Stomach (tissue), 4 donors: Measurements from ENCODE around the gene KTN1.

Experiments
- EP300 ChIP-seq: sonication (generic); formaldehyde crosslinking; IDR thresholded peaks from one replicate; pipeline ENCODE4 v1.6.1; 2017; ENCODE audit warnings: antibody characterized with exemption
- TF ChIP-seq, protein P1 (sequence below), 7 experiments: fragments of 450-650 bp in 4 of 7; fragments of 200-600 bp in 3 of 7; sonication (generic) in 3 of 7; IDR thresholded peaks; one replicate each; pipeline ENCODE4 v1.5.1; 2016 to 2019; ENCODE audit warnings: antibody characterized with exemption in 7 of 7, control low read depth in 2 of 7, mild to moderate bottlenecking in 1 of 7

DNA sequence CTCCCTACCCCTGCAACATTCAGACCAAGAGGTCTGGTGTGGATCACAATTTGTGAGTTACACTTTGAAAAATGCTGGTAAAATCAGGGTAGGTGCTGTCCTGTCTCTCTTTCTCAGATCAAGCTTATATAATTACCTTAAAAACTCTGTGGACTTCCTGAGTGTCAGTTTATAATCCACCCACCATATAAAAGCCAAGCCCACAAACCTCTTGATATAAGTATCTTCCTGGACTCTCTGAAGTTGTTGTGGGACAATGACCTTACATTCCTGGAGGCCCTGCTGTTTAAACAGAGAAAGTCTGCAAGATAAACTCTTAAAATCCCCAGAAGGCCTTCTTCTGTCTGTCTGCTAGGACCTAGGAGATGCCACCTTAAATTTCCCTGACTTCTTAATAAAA lies 11.4 kb upstream of the KTN1 start:
- TF ChIP-seq, protein P1, sequence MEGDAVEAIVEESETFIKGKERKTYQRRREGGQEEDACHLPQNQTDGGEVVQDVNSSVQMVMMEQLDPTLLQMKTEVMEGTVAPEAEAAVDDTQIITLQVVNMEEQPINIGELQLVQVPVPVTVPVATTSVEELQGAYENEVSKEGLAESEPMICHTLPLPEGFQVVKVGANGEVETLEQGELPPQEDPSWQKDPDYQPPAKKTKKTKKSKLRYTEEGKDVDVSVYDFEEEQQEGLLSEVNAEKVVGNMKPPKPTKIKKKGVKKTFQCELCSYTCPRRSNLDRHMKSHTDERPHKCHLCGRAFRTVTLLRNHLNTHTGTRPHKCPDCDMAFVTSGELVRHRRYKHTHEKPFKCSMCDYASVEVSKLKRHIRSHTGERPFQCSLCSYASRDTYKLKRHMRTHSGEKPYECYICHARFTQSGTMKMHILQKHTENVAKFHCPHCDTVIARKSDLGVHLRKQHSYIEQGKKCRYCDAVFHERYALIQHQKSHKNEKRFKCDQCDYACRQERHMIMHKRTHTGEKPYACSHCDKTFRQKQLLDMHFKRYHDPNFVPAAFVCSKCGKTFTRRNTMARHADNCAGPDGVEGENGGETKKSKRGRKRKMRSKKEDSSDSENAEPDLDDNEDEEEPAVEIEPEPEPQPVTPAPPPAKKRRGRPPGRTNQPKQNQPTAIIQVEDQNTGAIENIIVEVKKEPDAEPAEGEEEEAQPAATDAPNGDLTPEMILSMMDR (IDR thresholded peaks at IDR 0.05) = no peak
- TF ChIP-seq EP300 = no peak
